Measurements from ENCODE around the gene VSX1. TPM values are rescaled to one million over a fixed set of nuclear protein-coding genes. Genes with fewer than 3 reads are reported as not detected.

Gene VSX1
- total and polyA plus RNA-seq, 3 experiments from 2014 or later: not detected

- H3K27ac ChIP-seq (ENCODE audit: low read depth, low read length): no peak overlapping the region
- H3K27ac Mint-ChIP-seq: peak overlapping the region in 6 of 8 donors; percentile 19 to 76 (median 54)
- no peaks in the 10 kb centered on the region for H3K9me3 ChIP-seq (ENCODE audit: low read length)
- ChIA-PET POLR2A (no interaction called here), CTCF (interaction anchor here (2.6 kb wide), 1 partner anchor 12 kb away, joined by 12 read pairs; no protein-coding TSS in a partner anchor)
- H3K9me3 Mint-ChIP-seq: no peaks in the 10 kb centered on the region
- peaks cover 43% of the 10 kb centered on the region for H3K4me1 ChIP-seq (ENCODE audit: insufficient read depth, low read length)
- no peaks in the 10 kb centered on the region for H3K27me3 Mint-ChIP-seq
- peaks cover 64 to 94% (median 82%) of the 10 kb centered on the region in 3 donors for H3K4me1 Mint-ChIP-seq
- peak in 1 of 5 donors; percentile 33 for DNase-seq
- H3K36me3 ChIP-seq (ENCODE audit: insufficient read depth, low read length): peaks cover 9% of the 10 kb centered on the region
- no peaks in the 10 kb centered on the region for H3K27me3 ChIP-seq (ENCODE audit: insufficient read depth, low read length, poor library complexity, severe bottlenecking)
- no peak overlapping the region for H3K4me3 ChIP-seq (ENCODE audit: low read length)
- peaks cover 0 to 57% (median 0%) of the 10 kb centered on the region in 3 donors for H3K36me3 Mint-ChIP-seq
- H3K4me3 Mint-ChIP-seq: peak overlapping the region in 1 of 7 donors; percentile 12
Observed at GRCh38 chr20:25052255-25053194, 29.4 kb downstream of the VSX1 start.

DNA sequence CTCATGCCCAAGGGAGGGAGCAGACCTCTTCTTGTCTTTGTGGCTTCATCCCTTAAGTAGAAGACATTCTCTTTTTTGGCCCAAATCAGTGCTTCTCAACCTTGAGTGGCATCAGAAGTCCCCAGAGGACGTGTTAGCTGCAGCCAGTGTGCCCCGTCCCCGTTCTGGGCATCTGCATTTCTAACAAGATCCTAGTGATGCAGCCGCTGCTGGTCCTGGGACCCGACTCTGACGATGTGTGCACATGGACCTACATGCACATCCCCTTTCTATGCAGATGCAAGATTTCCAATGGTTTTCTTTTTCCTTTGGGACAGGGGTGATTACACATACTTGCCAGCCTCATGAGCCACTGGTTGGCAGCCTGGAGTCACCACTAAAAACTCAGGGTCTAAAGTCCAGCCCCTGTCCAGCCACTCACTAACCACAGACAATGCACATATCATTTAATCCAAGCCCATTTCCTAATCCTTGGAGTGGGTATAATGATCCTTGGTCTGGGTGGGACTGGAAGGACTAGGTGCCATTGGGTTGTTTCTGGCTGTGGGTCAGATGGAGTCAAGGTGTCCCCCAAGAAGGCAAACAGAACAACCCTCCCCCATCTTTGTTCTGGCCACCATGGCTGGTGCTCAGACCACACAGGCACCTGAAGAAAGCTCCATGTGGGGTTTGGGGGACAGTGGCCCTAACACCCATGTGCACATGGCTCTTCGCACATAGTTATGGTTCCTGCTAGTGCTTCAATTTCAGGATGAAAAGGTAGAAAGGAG lies 30.4 kb downstream of the VSX1 start:
- H3K9me3 ChIP-seq (ENCODE audit: low read length): no peaks in the 10 kb centered on the region
- H3K36me3 ChIP-seq (ENCODE audit: insufficient read depth, low read length): peaks cover 9% of the 10 kb centered on the region
- peak in 1 of 5 donors; percentile 16 for DNase-seq
- no peak overlapping the region for H3K4me3 ChIP-seq (ENCODE audit: low read length)
- H3K27ac ChIP-seq (ENCODE audit: low read depth, low read length): no peak overlapping the region
- POLR2A ChIA-PET: no interaction called here
- Mint-ChIP-seq H3K27me3 (no peaks in the 10 kb centered on the region), H3K36me3 (peaks cover 0 to 65% (median 0%) of the 10 kb centered on the region in 3 donors), H3K9me3 (no peaks in the 10 kb centered on the region), H3K4me1 (peaks cover 62 to 92% (median 82%) of the 10 kb centered on the region in 3 donors), H3K27ac (peak overlapping the region in 6 of 8 donors; percentile 30 to 90 (median 78)), H3K4me3 (no peak overlapping the region)
- CTCF ChIA-PET: no interaction called here
- H3K27me3 ChIP-seq (ENCODE audit: insufficient read depth, low read length, poor library complexity, severe bottlenecking): no peaks in the 10 kb centered on the region
- H3K4me1 ChIP-seq (ENCODE audit: insufficient read depth, low read length): peaks cover 39% of the 10 kb centered on the region

- Histone ChIP-seq H3K4me1 (ENCODE audit: insufficient read depth, low read length) (peaks cover 30% of the 10 kb centered on the region), H3K27me3 (ENCODE audit: insufficient read depth, low read length, poor library complexity, severe bottlenecking) (no peaks in the 10 kb centered on the region), H3K27ac (ENCODE audit: low read depth, low read length) (no peak overlapping the region), H3K4me3 (ENCODE audit: low read length) (no peak overlapping the region), H3K36me3 (ENCODE audit: insufficient read depth, low read length) (peaks cover 9% of the 10 kb centered on the region), H3K9me3 (ENCODE audit: low read length) (no peaks in the 10 kb centered on the region)
- peak in 1 of 5 donors; percentile 39 for DNase-seq
- POLR2A ChIA-PET: no interaction called here
- Mint-ChIP-seq H3K27ac (peak overlapping the region in 6 of 8 donors; percentile 42 to 86 (median 78)), H3K4me1 (peaks cover 54 to 83% (median 73%) of the 10 kb centered on the region in 3 donors), H3K4me3 (peak overlapping the region in 1 of 7 donors; percentile 82), H3K9me3 (no peaks in the 10 kb centered on the region), H3K27me3 (no peaks in the 10 kb centered on the region), H3K36me3 (peaks cover 0 to 68% (median 0%) of the 10 kb centered on the region in 3 donors)
- CTCF ChIA-PET: interaction anchor here (1.1 kb wide), 2 partner anchors 8 to 57 kb away, joined by 3 read pairs; no protein-coding TSS in a partner anchor
Observed at GRCh38 chr20:25050501-25051350, 31.2 kb downstream of the VSX1 start.

DNA sequence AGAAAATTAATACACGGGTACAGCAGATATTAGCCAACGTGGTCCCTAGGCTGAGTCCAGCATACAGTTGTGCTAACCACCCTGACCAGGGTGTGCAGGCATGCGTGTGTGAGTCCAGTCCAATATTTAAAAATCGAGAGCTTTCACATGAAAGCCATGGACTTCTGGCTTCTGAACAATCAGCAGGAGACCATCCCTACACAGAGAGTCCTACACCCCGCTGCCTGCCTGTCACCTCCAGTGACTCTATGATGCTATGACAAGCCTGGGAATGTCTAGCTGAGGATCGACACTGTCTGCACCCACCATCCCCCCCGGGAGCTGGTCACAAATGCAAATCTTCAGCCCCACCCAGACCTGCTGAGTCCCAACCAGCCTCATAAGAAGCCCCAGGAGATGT lies 31.9 kb downstream of the VSX1 start:
- no peak overlapping the region for H3K27ac ChIP-seq (ENCODE audit: low read depth, low read length)
- H3K4me1 ChIP-seq (ENCODE audit: insufficient read depth, low read length): peaks cover 24% of the 10 kb centered on the region
- ChIA-PET POLR2A (no interaction called here), CTCF (interaction anchor here (1.1 kb wide), 2 partner anchors 9 to 56 kb away, joined by 3 read pairs; no protein-coding TSS in a partner anchor)
- no peaks in the 10 kb centered on the region for H3K27me3 Mint-ChIP-seq
- H3K36me3 ChIP-seq (ENCODE audit: insufficient read depth, low read length): peaks cover 3% of the 10 kb centered on the region
- H3K4me3 ChIP-seq (ENCODE audit: low read length): no peak overlapping the region
- H3K4me3 Mint-ChIP-seq: no peak overlapping the region
- no peaks in the 10 kb centered on the region for H3K27me3 ChIP-seq (ENCODE audit: insufficient read depth, low read length, poor library complexity, severe bottlenecking)
- H3K4me1 Mint-ChIP-seq: peaks cover 49 to 77% (median 67%) of the 10 kb centered on the region in 3 donors
- no peaks in the 10 kb centered on the region for H3K9me3 Mint-ChIP-seq
- H3K27ac Mint-ChIP-seq: peak overlapping the region; percentile 35 to 88 (median 70)
- H3K36me3 Mint-ChIP-seq: peaks cover 0 to 68% (median 0%) of the 10 kb centered on the region in 3 donors
- DNase-seq: no peak
- H3K9me3 ChIP-seq (ENCODE audit: low read length): no peaks in the 10 kb centered on the region

DNA sequence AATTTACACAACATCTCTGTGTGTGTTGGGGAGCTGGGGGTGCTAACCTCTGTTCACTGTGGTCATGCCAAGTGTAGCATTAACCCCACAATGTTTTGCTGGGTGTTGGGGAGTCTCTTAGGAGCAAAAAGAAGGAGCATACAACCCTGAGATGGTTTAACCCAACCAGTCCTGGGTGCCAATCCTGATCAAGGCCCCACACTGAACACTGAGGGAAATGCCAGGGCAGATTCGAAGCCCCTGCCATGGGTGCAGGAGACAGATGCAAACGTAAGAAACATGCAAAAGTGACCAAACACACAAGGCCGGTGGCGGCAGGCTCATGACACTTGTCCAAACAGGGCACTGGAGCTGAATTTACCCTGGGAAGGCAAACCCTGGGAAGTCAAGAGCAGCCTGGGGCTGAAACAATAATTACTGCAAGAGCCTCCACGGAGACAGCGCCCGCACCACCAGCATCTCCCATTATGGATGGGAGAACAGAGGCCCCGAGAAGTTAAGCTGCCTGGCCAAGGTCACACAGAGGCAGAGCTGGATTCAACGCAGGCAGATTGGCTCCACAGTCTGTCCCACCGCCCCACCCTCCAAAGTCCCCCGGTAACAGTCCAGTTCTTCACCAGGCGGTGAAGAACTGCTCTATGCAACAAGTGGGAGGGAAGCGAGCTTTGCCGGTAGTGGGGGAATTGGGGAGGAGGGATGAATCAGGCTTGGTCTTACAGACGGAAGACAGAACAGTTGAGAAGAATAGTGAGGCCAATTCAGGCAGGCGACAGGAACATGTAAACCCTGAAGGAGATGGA lies 32.5 kb downstream of the VSX1 start:
- Histone ChIP-seq H3K4me1 (ENCODE audit: insufficient read depth, low read length) (peaks cover 17% of the 10 kb centered on the region), H3K36me3 (ENCODE audit: insufficient read depth, low read length) (peaks cover 1% of the 10 kb centered on the region), H3K4me3 (ENCODE audit: low read length) (no peak overlapping the region), H3K9me3 (ENCODE audit: low read length) (no peaks in the 10 kb centered on the region), H3K27ac (ENCODE audit: low read depth, low read length) (no peak overlapping the region), H3K27me3 (ENCODE audit: insufficient read depth, low read length, poor library complexity, severe bottlenecking) (no peaks in the 10 kb centered on the region)
- peak overlapping the region in 1 of 7 donors; percentile 18 for H3K4me3 Mint-ChIP-seq
- DNase-seq: peak in 1 of 5 donors; percentile 32
- no peaks in the 10 kb centered on the region for H3K9me3 Mint-ChIP-seq
- H3K4me1 Mint-ChIP-seq: peaks cover 43 to 71% (median 61%) of the 10 kb centered on the region in 3 donors
- H3K27me3 Mint-ChIP-seq: no peaks in the 10 kb centered on the region
- CTCF ChIA-PET: interaction anchor here (1.1 to 1.3 kb wide), 3 partner anchors 9 to 56 kb away, joined by 3 read pairs; no protein-coding TSS in a partner anchor
- H3K36me3 Mint-ChIP-seq: peaks cover 0 to 64% (median 0%) of the 10 kb centered on the region in 3 donors
- POLR2A ChIA-PET: no interaction called here
- H3K27ac Mint-ChIP-seq: peak overlapping the region; percentile 25 to 90 (median 72)

DNA sequence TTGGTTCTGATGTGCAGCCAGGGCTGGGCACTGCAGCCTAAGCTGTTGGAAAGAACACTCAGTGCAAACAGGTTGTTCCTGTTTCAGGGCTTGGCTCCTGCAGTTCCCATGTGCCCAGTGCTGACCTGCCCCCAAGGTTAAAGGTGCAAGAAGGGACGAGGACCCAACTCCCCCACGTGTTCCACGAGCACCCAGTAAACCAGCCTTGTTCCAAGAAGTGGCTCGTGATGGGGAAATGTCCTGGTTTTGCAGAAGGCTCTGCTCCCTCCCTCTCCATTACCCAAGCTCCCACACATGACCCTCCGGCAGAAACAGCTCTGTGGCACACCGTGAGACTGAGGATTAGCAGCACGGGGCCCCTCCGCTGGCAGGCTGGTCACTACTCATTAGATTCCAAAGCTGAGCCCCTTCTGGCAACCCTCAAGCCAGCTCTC lies 33.4 kb downstream of the VSX1 start:
- Histone ChIP-seq H3K27ac (ENCODE audit: low read depth, low read length) (no peak overlapping the region), H3K27me3 (ENCODE audit: insufficient read depth, low read length, poor library complexity, severe bottlenecking) (no peaks in the 10 kb centered on the region), H3K4me1 (ENCODE audit: insufficient read depth, low read length) (peaks cover 8% of the 10 kb centered on the region), H3K9me3 (ENCODE audit: low read length) (no peaks in the 10 kb centered on the region), H3K4me3 (ENCODE audit: low read length) (no peak overlapping the region), H3K36me3 (ENCODE audit: insufficient read depth, low read length) (no peaks in the 10 kb centered on the region)
- peak overlapping the region in 5 of 8 donors; percentile 18 to 88 (median 47) for H3K27ac Mint-ChIP-seq
- POLR2A ChIA-PET: no interaction called here
- peaks cover 0 to 60% (median 0%) of the 10 kb centered on the region in 3 donors for H3K36me3 Mint-ChIP-seq
- CTCF ChIA-PET: interaction anchor here (1.3 kb wide), 1 partner anchor 16 kb away, joined by 3 read pairs; no protein-coding TSS in a partner anchor
- DNase-seq: peak in 1 of 5 donors; percentile 13
- peaks cover 35 to 68% (median 51%) of the 10 kb centered on the region in 3 donors for H3K4me1 Mint-ChIP-seq
- H3K27me3 Mint-ChIP-seq: no peaks in the 10 kb centered on the region
- peak overlapping the region in 1 of 7 donors; percentile 6 for H3K4me3 Mint-ChIP-seq
- no peaks in the 10 kb centered on the region for H3K9me3 Mint-ChIP-seq

All from CD8-positive, alpha-beta memory T cell (primary cell).